HG02943 (cell line): ENCODE results near the gene PTPRN2.
"Not testable (repeated sequence)": the region's sequence is repeated elsewhere in the genome, so short reads cannot be mapped to it uniquely, and the experiment has no call there.

ENCODE experiments used
- ATAC-seq: cut with Tn5 transposase; IDR thresholded peaks from one replicate; pipeline ENCODE4 v1.9.1; 2021; ENCODE audit warnings: mild to moderate bottlenecking, low read depth, moderate library complexity; ENCODE audit not compliant: unreplicated experiment

Gene PTPRN2

GRCh38 chr7:158034571-158034970 lies 553.1 kb downstream of the PTPRN2 start:
- ATAC-seq = no peak

GRCh38 chr7:158033925-158034324 lies 553.7 kb downstream of the PTPRN2 start:
- not testable (repeated sequence) for ATAC-seq

- ATAC-seq = no peak
Observed at GRCh38 chr7:158033196-158033595, 554.4 kb downstream of the PTPRN2 start.

GRCh38 chr7:158032561-158033115 lies 555.0 kb downstream of the PTPRN2 start:
- ATAC-seq = no peak

- ATAC-seq = no peak
Observed at GRCh38 chr7:158031867-158032308, 555.7 kb downstream of the PTPRN2 start.

- ATAC-seq = no peak
Observed at GRCh38 chr7:158030566-158030965, 557.1 kb downstream of the PTPRN2 start.

GRCh38 chr7:158030071-158030470 lies 557.6 kb downstream of the PTPRN2 start:
- ATAC-seq = no peak

- ATAC-seq = no peak
Observed at GRCh38 chr7:158029509-158029908, 558.1 kb downstream of the PTPRN2 start.

GRCh38 chr7:158028971-158029370 lies 558.7 kb downstream of the PTPRN2 start:
- ATAC-seq = no peak

- ATAC-seq = no peak
Observed at GRCh38 chr7:158028290-158028941, 559.2 kb downstream of the PTPRN2 start.

GRCh38 chr7:158027646-158028045 lies 560.0 kb downstream of the PTPRN2 start:
- ATAC-seq = no peak

- no peak for ATAC-seq
Observed at GRCh38 chr7:158026636-158027265, 560.9 kb downstream of the PTPRN2 start.

GRCh38 chr7:158025686-158026600 lies 561.7 kb downstream of the PTPRN2 start:
- ATAC-seq = no peak

GRCh38 chr7:158024881-158025280 lies 562.7 kb downstream of the PTPRN2 start:
- ATAC-seq = no peak

GRCh38 chr7:158024351-158024715 lies 563.3 kb downstream of the PTPRN2 start:
- ATAC-seq = no peak

- no peak for ATAC-seq
Observed at GRCh38 chr7:158023681-158024350, 563.8 kb downstream of the PTPRN2 start.

- no peak for ATAC-seq
Observed at GRCh38 chr7:158023157-158023556, 564.5 kb downstream of the PTPRN2 start.

- ATAC-seq = no peak
Observed at GRCh38 chr7:158022601-158023000, 565.0 kb downstream of the PTPRN2 start.

- no peak for ATAC-seq
Observed at GRCh38 chr7:158021836-158022235, 565.8 kb downstream of the PTPRN2 start.

GRCh38 chr7:158020706-158021095 lies 566.9 kb downstream of the PTPRN2 start:
- ATAC-seq = no peak
